ENCODE results near the gene APLP2. TPM values are rescaled to one million over a fixed set of nuclear protein-coding genes. Genes with fewer than 3 reads are reported as not detected.

The APLP2 gene
- total RNA-seq, 3 donors from 2014 or later (not counting 1 experiment from before 2014, with no cell fraction given) = 99.8 to 119 (median 116) TPM

DNA sequence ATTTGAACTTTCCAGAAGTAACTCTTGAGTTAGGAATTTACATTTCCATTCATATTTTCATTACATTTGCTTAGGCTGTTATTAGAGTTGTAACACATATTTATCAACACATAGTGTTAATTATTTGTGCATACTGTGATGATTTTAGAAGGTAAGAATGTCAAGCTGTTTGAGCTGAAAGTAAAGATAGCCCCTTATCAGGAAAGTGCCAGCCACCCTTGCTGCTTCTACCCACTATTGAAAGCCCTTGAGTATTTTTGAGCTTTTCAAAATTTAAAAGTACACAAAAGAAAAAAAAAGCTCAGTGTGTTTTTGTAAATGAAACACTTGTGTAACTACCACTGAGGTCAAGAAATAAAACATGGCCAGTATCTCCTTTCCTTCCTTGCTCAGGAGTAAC is 8.0 kb downstream of the APLP2 start:
- Histone ChIP-seq H3K4me1 (ENCODE audit: control insufficient read depth, insufficient read depth, low read length) (no peaks in the 10 kb centered on the region), H3K4me3 (ENCODE audit: low read length) (no peak overlapping the region), H3K9me3 (ENCODE audit: control insufficient read depth, insufficient read depth, low read length) (no peaks in the 10 kb centered on the region), H3K36me3 (ENCODE audit: control insufficient read depth, insufficient read depth, low read length) (no peaks in the 10 kb centered on the region), H3K27ac (ENCODE audit: low read length) (no peak overlapping the region), H3K27me3 (ENCODE audit: control insufficient read depth, insufficient read depth, low read length) (no peaks in the 10 kb centered on the region)
- Mint-ChIP-seq H3K4me1 (peaks cover 34% of the 10 kb centered on the region in 2 donors), H3K27ac (peak overlapping the region; percentile 10 to 16), H3K4me3 (peak overlapping the region; percentile 25), H3K27me3 (ENCODE audit: low read depth in 2 of 2) (no peaks in the 10 kb centered on the region), H3K36me3 (no peaks in the 10 kb centered on the region), H3K9me3 (no peaks in the 10 kb centered on the region)
- DNase-seq (no peak), ATAC-seq (no peak)
- TF ChIP-seq, protein P1, sequence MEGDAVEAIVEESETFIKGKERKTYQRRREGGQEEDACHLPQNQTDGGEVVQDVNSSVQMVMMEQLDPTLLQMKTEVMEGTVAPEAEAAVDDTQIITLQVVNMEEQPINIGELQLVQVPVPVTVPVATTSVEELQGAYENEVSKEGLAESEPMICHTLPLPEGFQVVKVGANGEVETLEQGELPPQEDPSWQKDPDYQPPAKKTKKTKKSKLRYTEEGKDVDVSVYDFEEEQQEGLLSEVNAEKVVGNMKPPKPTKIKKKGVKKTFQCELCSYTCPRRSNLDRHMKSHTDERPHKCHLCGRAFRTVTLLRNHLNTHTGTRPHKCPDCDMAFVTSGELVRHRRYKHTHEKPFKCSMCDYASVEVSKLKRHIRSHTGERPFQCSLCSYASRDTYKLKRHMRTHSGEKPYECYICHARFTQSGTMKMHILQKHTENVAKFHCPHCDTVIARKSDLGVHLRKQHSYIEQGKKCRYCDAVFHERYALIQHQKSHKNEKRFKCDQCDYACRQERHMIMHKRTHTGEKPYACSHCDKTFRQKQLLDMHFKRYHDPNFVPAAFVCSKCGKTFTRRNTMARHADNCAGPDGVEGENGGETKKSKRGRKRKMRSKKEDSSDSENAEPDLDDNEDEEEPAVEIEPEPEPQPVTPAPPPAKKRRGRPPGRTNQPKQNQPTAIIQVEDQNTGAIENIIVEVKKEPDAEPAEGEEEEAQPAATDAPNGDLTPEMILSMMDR (IDR thresholded peaks at IDR 0.05) = no peak
- intact Hi-C loops (cut with micrococcal nuclease) = no loop called here

DNA sequence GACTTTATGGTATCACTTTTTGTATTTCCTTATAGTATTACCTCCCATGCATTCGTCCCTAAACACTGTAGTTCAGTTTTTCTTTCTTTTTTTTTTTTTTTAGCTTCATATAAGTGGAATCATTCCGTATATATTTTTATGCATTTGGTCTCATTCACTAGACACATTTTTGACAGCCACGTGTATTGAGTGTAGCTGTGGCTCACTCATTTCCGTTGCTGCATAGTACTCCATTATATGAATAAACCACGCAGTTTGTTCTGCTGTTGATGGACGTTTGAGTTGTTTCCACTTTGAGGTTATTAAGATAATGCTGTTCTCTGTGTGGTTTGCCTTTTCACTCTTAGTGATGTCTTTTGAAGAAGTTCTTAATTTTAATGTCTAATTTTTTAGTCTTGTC is 8.4 kb downstream of the APLP2 start:
- Histone ChIP-seq H3K4me1 (ENCODE audit: control insufficient read depth, insufficient read depth, low read length) (no peaks in the 10 kb centered on the region), H3K9me3 (ENCODE audit: control insufficient read depth, insufficient read depth, low read length) (no peaks in the 10 kb centered on the region), H3K36me3 (ENCODE audit: control insufficient read depth, insufficient read depth, low read length) (no peaks in the 10 kb centered on the region), H3K4me3 (ENCODE audit: low read length) (no peak overlapping the region), H3K27me3 (ENCODE audit: control insufficient read depth, insufficient read depth, low read length) (no peaks in the 10 kb centered on the region), H3K27ac (ENCODE audit: low read length) (no peak overlapping the region)
- Mint-ChIP-seq H3K27me3 (ENCODE audit: low read depth in 2 of 2) (no peaks in the 10 kb centered on the region), H3K9me3 (no peaks in the 10 kb centered on the region), H3K36me3 (no peaks in the 10 kb centered on the region), H3K27ac (peak overlapping the region; percentile 10 to 16), H3K4me1 (peaks cover 34% of the 10 kb centered on the region in 2 donors), H3K4me3 (peak overlapping the region; percentile 19)
- WGBS (ENCODE audit: insufficient coverage) = 49% methylated on average over 5 of the region's 6 CpGs
- ATAC-seq (peak in 1 of 3 donors; percentile 61), DNase-seq (no peak)
- intact Hi-C loops (cut with micrococcal nuclease) = no loop called here
- TF ChIP-seq, protein P1 (IDR thresholded peaks at IDR 0.05) = no peak

- H3K36me3 ChIP-seq (ENCODE audit: control insufficient read depth, insufficient read depth, low read length) = no peaks in the 10 kb centered on the region
- H3K27me3 Mint-ChIP-seq (ENCODE audit: low read depth in 2 of 2) = no peaks in the 10 kb centered on the region
- H3K4me3 Mint-ChIP-seq = no peak overlapping the region
- no peaks in the 10 kb centered on the region for H3K9me3 ChIP-seq (ENCODE audit: control insufficient read depth, insufficient read depth, low read length)
- peaks cover 38 to 43% of the 10 kb centered on the region in 2 donors for H3K4me1 Mint-ChIP-seq
- H3K27ac Mint-ChIP-seq = peak overlapping the region in 1 of 2 donors; percentile 83
- DNase-seq (no peak), ATAC-seq (no peak)
- intact Hi-C loops (cut with micrococcal nuclease) = no loop called here
- no peak overlapping the region for H3K4me3 ChIP-seq (ENCODE audit: low read length)
- no peaks in the 10 kb centered on the region for H3K9me3 Mint-ChIP-seq
- TF ChIP-seq, protein P1 (IDR thresholded peaks at IDR 0.05) = no peak
- peaks cover 6% of the 10 kb centered on the region for H3K4me1 ChIP-seq (ENCODE audit: control insufficient read depth, insufficient read depth, low read length)
- H3K36me3 Mint-ChIP-seq = no peaks in the 10 kb centered on the region
- H3K27me3 ChIP-seq (ENCODE audit: control insufficient read depth, insufficient read depth, low read length) = no peaks in the 10 kb centered on the region
- 97% methylated on average over 5 of the region's 6 CpGs for WGBS (ENCODE audit: insufficient coverage)
- H3K27ac ChIP-seq (ENCODE audit: low read length) = no peak overlapping the region
These were observed 16.1 kb downstream of the APLP2 start for GRCh38 chr11:130085671-130086290.

- peak in 1 of 3 donors; percentile 8 for ATAC-seq
- peak overlapping the region; percentile 79 to 83 for H3K27ac Mint-ChIP-seq
- no peak overlapping the region for H3K4me3 ChIP-seq (ENCODE audit: low read length)
- peaks cover 6% of the 10 kb centered on the region for H3K4me1 ChIP-seq (ENCODE audit: control insufficient read depth, insufficient read depth, low read length)
- H3K9me3 ChIP-seq (ENCODE audit: control insufficient read depth, insufficient read depth, low read length) = no peaks in the 10 kb centered on the region
- no peak overlapping the region for H3K4me3 Mint-ChIP-seq
- intact Hi-C loops (cut with micrococcal nuclease) = no loop called here
- no peaks in the 10 kb centered on the region for H3K36me3 Mint-ChIP-seq
- WGBS (ENCODE audit: insufficient coverage) = 32% methylated on average over 2 of the region's 2 CpGs
- TF ChIP-seq, protein P1 (IDR thresholded peaks at IDR 0.05) = no peak
- H3K27ac ChIP-seq (ENCODE audit: low read length) = no peak overlapping the region
- H3K4me1 Mint-ChIP-seq = peaks cover 38 to 43% of the 10 kb centered on the region in 2 donors
- no peaks in the 10 kb centered on the region for H3K9me3 Mint-ChIP-seq
- H3K36me3 ChIP-seq (ENCODE audit: control insufficient read depth, insufficient read depth, low read length) = no peaks in the 10 kb centered on the region
- H3K27me3 Mint-ChIP-seq (ENCODE audit: low read depth in 2 of 2) = no peaks in the 10 kb centered on the region
- DNase-seq = no peak
- H3K27me3 ChIP-seq (ENCODE audit: control insufficient read depth, insufficient read depth, low read length) = no peaks in the 10 kb centered on the region
These were observed 17.0 kb downstream of the APLP2 start for GRCh38 chr11:130086669-130087068.

Data from natural killer cell (primary cell).